Left cardiac atrium (tissue), 4 donors: Measurements from ENCODE around the gene TMEM131. TPM values are rescaled to one million over a fixed set of nuclear protein-coding genes. Genes with fewer than 3 reads are reported as not detected.
"Not testable (repeated sequence)": the region's sequence is repeated elsewhere in the genome, so short reads cannot be mapped to it uniquely, and the experiment has no call there.

Experiments
- ATAC-seq, 2 donors: fragments of 200-7000 bp; cut with Tn5 transposase; one replicate each; pipeline ENCODE4 v1.9.1; 2020; ENCODE audit warnings: mild to moderate bottlenecking in 2 of 2, moderate library complexity in 2 of 2
- DNase-seq: peaks from one replicate; pipeline ENCODE4 v3.0.0-alpha.2; 2020
- intact Hi-C, 2 donors: fragments of 100-400 bp; cut with DNase I; formaldehyde crosslinking; loops; one replicate each; pipeline versions ENCODE4 v1.14.1 to v1.15.1; 2022 to 2023
- total RNA-seq, 2 donors: library from RNA; stranded (reverse); fragmentation: NEBNext Ultra II Directional; extraction: Animal tissue kit (Norgen Biotek cat#: 25700); gene quantifications; one replicate each; pipeline ENCODE4 v1.2.1, GENCODE V29; 2021
- donor health status: DM: no; HTN: yes; CAD: no.
- donor health status: DM: no; HTN: yes; CAD: no; lungs with severe emphysema.
- donor health status: DM: yes; HTN: yes; CAD: no.
- donor health status: Dilated cardiomyopathy.

The TMEM131 gene
- total RNA-seq, 2 donors from 2014 or later = 26.2 to 26.5 TPM

GRCh38 chr2:97849881-97850528, 145.7 kb downstream of the TMEM131 start:
- ATAC-seq (no peak), DNase-seq (no peak)
- intact Hi-C loops = no loop called here

GRCh38 chr2:97848306-97848705, 147.4 kb downstream of the TMEM131 start:
- no peak for ATAC-seq
- no peak for DNase-seq
- intact Hi-C loops = no loop called here

DNA sequence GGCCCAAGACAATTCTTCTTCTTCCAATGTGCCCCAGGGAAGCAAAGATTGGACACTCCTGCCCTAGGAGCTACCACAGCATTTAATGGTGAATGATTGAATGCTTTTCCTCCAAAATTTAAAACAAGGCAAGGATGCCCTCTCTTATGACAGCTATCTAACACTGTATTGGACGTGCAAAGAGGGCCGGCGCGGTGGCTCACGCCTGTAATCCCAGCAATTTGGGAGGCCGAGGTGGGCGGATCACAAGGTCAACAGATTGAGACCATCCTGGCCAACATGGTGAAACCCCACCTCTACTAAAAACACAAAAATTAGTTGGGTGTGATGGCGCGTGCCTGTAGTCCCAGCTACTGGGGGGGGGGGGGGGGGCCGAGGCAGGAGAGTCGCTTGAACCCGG, 149.0 kb downstream of the TMEM131 start:
- ATAC-seq, intact Hi-C loops: not testable (repeated sequence)

GRCh38 chr2:97845818-97846217, 149.9 kb downstream of the TMEM131 start:
- no peak for DNase-seq
- intact Hi-C loops = no loop called here
- no peak for ATAC-seq

More for the DNA sequence above, 149.0 kb downstream of the TMEM131 start:
- DNase-seq = not testable (repeated sequence)

GRCh38 chr2:97845133-97845532, 150.6 kb downstream of the TMEM131 start:
- DNase-seq (no peak), ATAC-seq (no peak)
- intact Hi-C loops = no loop called here

DNA sequence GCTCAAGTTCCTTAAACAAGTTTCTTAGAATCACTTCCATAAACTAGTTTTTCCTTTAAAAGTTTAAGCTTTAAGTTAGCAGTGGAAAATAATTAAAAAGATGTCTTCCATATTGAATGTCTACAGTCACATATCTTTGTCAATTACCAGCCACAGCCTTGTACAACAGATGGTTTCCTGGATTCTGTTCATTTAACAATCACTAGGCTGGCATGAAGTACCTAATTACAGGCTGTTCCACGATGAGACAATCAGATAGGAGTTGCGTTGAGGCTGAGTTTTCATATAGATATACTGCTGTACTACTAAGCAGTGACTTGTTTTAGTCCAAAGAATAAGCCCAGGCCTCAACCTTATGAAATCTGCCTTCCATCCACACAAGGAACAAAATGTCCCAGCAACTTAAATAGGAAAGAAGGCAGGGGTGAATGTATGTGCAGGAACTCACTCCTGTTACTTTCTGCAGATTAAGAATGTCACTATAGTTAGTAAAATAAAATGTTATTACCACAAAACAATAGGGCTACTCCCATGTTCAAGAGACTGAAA, 151.4 kb downstream of the TMEM131 start:
- intact Hi-C loops = no loop called here
- no peak for DNase-seq
- ATAC-seq = no peak

GRCh38 chr2:97840198-97840597, 155.6 kb downstream of the TMEM131 start:
- intact Hi-C loops = no loop called here
- ATAC-seq (no peak), DNase-seq (no peak)

- ATAC-seq (no peak), DNase-seq (no peak)
- intact Hi-C loops = no loop called here
Observed at GRCh38 chr2:97834610-97835009, 161.1 kb downstream of the TMEM131 start.

DNA sequence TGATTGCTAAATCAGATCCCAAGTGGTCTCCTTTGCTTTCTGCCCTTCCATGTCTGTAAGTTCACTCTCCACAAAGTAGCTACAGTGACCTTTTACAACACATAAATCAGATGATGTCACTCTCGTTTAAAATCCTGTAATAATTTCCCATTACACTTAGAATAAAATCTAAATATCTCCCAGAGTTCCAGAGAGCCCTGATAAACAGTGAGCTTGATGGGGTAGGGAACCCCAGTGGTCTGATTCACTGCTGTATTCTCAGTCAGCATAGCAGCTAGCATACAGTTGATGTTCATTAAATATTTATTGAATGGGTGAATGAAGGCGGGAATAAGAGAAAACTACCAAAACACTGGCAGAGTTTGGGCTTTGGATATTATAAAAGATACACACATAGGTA, 164.6 kb downstream of the TMEM131 start:
- no peak for ATAC-seq
- intact Hi-C loops = no loop called here
- no peak for DNase-seq

GRCh38 chr2:97829255-97829654, 166.5 kb downstream of the TMEM131 start:
- ATAC-seq, intact Hi-C loops, DNase-seq: not testable (repeated sequence)

- intact Hi-C loops, DNase-seq: not testable (repeated sequence)
Observed at GRCh38 chr2:97827013-97827412, 168.7 kb downstream of the TMEM131 start.

DNA sequence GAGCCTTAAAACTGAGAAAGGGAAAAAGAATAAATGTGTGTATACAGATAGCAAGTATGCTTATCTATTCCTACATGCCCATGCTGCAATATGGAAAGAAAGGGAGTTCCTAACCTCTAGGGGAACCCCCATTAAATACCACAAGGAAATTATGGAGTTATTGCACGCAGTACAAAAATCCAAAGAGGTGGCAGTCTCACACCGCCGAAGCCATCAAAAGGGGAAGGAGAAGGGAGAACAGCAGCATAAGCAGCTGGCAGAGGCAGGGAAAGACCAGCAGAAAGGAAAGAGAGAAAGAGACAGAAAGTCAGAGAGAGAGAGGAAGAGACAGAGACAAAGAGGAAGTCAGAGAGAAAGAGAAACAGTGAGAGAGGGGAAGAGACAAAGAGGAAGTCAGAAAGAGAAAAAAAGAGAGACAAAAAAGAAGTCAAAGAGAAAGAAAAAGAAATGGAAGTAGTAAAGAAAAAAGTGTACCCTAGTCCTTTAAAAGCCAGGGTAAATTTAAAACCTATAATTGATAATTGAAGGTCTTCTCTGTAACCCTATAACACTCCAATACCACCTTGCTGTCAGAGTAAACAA, 169.4 kb downstream of the TMEM131 start:
- ATAC-seq, intact Hi-C loops, DNase-seq: not testable (repeated sequence)

More at GRCh38 chr2:97827013-97827412, 168.7 kb downstream of the TMEM131 start:
- ATAC-seq = not testable (repeated sequence)

DNA sequence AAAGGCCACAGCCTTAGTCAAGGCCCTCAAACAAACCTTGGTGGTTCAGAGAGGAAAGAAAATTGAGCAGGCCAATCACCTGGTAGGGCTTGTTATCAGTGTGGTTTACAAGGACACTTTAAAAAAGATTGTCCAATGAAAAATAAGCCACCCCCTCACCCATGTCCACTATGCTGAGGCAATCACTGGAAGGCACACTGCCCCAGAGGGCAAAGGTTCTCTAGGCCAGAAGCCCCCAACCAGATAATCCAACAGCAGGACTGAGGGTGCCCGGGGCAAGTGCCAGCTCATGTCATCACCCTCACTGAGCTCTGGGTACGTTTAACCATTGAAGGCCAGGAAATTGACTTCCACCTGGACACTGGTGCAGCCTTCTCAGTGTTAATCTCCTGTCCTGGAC, 171.7 kb downstream of the TMEM131 start:
- DNase-seq, intact Hi-C loops, ATAC-seq: not testable (repeated sequence)

DNA sequence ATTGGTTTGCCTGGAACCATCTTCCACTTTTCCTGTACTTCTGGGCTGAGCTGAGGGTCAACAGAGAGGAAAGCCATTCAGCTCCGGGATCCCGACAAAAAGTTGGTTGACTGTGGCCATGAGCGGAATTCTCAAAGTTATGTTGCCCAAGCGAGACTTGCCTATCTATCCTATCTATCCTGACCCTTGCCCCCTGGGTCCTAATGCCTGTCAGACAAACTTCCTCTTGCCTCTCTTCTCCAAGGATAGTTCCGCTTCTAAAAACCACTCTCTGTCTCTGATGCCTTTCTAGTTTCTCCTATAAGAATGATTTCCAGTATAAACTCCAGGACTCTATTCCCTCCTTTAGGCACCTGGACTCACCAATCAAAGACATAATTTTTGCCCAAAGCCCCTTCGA, 173.9 kb downstream of the TMEM131 start:
- ATAC-seq, intact Hi-C loops, DNase-seq: not testable (repeated sequence)

GRCh38 chr2:97819754-97820153, 176.0 kb downstream of the TMEM131 start:
- no peak for ATAC-seq
- intact Hi-C loops = loop anchor here in 1 of 2 donors (10.0 kb wide), 1 partner anchor 455 kb away; no protein-coding TSS in a partner anchor
- no peak for DNase-seq

GRCh38 chr2:97816411-97816810, 179.3 kb downstream of the TMEM131 start:
- no peak for ATAC-seq

GRCh38 chr2:97812931-97813330, 182.8 kb downstream of the TMEM131 start:
- DNase-seq = no peak
- intact Hi-C loops = loop anchor here in 1 of 2 donors (10.0 kb wide), 1 partner anchor 462 kb away; no protein-coding TSS in a partner anchor
- ATAC-seq = no peak

More at GRCh38 chr2:97816411-97816810, 179.3 kb downstream of the TMEM131 start:
- no peak for DNase-seq
- intact Hi-C loops = loop anchor here in 1 of 2 donors (10.0 kb wide), 1 partner anchor 458 kb away; no protein-coding TSS in a partner anchor

GRCh38 chr2:97808816-97809215, 186.9 kb downstream of the TMEM131 start:
- DNase-seq (no peak), ATAC-seq (no peak)
- intact Hi-C loops = loop anchor here (10.0 kb wide), 3 partner anchors 186 to 576 kb away; partner anchors contain the start of gene TMEM131 (in 1 of the 2)

DNA sequence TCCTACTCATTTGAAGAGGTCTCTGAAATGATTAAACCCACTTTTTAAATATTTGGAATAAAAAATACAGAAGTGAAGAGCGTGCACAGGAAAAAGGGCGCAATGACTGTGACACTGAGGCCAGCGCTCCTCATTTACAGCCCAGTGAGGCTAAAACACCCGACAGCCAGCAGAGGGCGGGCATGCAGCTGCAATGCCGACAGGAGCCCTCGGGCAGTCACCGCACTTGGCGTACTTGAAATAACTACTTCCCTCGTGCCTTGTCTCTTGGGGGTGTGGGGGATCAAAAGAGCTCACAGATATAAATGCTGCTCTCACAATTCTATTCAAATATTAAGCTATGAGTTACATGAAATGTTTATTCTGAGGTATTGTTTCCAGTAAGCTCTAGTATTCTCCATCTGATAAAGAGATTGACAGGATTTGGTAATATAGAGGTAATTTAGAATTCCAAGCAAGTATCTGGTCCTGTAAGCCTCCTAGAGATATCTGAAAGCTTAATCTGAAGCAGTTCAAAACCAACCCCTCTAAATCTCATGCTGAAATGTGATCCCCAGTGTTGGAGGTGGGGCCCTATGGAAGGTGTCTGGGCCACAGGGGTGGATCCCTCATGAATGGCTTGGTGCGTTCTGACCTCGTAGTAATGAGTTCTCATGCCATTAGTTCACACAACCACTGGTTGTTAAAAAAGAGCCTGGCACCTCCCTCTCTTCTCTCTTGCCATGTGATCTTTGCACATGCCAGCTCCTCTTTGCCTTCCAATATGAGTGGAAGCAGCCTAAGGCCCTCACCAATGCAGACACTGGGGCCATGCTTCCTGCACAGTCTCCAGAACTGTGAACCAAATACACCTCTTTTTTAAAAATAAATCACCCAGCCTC, 188.8 kb downstream of the TMEM131 start:
- DNase-seq (peak; percentile 85), ATAC-seq (peak; percentile 95 to 97)
- intact Hi-C loops = loop anchor here (2.0 to 10.0 kb wide), 4 partner anchors 188 to 578 kb away; partner anchors contain the start of gene TMEM131 (in 1 of the 2)
